ENCODE measurements around the gene JAGN1. TPM values are rescaled to one million over a fixed set of nuclear protein-coding genes. Genes with fewer than 3 reads are reported as not detected.
"Not testable (repeated sequence)": the region's sequence is repeated elsewhere in the genome, so short reads cannot be mapped to it uniquely, and the experiment has no call there.

JAGN1 gene
- total RNA-seq, 1 experiment from 2014 or later = 19.7 TPM

DNA sequence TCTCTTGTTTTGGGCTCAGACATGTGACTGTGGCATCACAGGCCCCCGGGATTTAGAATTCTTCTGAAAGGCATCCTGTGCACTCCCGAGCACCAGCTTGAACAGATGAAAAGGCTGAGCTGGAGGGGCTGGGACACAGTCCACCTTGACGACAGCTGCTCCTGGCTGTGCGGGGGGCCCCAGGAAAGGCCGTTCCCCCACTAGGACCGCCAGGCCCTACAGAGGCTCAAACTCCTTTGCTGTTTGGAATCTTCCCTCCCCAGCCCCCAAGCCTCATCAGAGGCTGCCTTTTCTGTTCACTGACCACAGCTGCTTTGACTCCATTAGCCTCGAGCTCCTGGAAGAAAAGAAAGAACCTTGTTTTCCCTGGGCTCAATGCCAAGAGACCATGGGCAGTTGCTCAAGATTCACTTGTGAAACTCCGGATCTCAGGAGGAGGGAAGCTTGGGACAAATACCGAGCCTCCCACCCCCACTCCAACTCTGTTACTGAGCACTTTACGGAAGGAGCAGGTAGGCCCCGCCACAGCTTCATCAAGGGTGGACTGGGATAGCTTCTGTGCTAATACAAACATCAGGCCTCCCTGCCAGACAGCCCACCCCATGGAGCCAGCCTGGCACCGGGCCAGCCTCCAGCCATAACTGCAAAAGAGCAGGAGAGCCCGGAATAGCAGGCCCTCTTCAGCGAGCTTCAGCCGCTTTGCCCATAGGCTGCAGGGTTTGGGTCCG lies 26.0 kb upstream of the JAGN1 start:
- DNase-seq (ENCODE audit: low read depth) = peak; percentile 8
- in situ Hi-C loops (cut with HindIII; ENCODE audit: low pct_unique_long_range_greater_than_20kb, low sequenced_read_pairs) = no loop called here

- DNase-seq (ENCODE audit: low read depth); in situ Hi-C loops (cut with HindIII; ENCODE audit: low pct_unique_long_range_greater_than_20kb, low sequenced_read_pairs): not testable (repeated sequence)
Observed at GRCh38 chr3:9865125-9865637, 25.2 kb upstream of the JAGN1 start.

- in situ Hi-C loops (cut with HindIII; ENCODE audit: low pct_unique_long_range_greater_than_20kb, low sequenced_read_pairs) = no loop called here
- no peak for DNase-seq (ENCODE audit: low read depth)
Observed at GRCh38 chr3:9866639-9867038, 23.8 kb upstream of the JAGN1 start.

DNA sequence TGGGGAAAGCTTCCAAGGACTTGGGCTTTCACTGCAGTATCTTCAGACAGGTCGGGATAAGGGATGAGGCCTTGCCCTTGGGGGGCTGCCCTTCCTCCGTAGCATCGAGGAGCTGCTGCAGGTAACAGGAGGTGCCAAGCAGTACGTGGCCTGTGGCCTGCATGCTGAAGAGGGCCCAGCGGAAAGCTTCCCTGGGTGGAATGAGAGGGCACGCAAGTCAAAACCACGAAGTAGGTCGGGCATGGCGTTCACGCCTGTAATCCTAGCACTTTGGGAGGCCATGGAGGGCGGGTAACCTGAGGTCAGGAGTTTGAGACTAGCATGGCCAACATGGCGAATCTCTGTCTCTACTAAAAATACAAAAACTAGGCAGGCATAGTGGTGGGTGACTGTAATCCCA lies 23.3 kb upstream of the JAGN1 start:
- DNase-seq (ENCODE audit: low read depth) = no peak
- in situ Hi-C loops (cut with HindIII; ENCODE audit: low pct_unique_long_range_greater_than_20kb, low sequenced_read_pairs) = no loop called here

DNA sequence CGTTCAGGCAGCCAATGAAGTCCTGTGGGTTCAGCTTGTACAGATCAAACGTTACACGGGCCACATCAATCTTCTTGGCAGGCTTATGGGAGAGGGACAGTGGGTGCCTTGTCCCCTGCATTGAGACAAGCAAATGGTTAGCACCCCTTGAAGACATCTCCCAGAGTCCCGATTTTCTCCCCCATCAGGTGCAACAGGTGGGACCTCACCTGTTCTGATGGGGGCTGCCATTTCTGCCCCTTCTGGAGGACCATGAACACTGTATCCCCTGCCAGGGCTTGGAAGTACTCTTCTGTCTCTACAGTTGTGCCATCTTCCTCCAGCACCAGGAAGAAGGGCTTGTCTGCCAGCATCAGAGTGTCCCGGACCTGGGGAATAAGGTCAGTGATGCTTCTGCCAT lies 20.5 kb upstream of the JAGN1 start:
- DNase-seq (ENCODE audit: low read depth) = no peak
- in situ Hi-C loops (cut with HindIII; ENCODE audit: low pct_unique_long_range_greater_than_20kb, low sequenced_read_pairs) = no loop called here

GRCh38 chr3:9870978-9871377 lies 19.4 kb upstream of the JAGN1 start:
- peak; percentile 34 for DNase-seq (ENCODE audit: low read depth)
- in situ Hi-C loops (cut with HindIII; ENCODE audit: low pct_unique_long_range_greater_than_20kb, low sequenced_read_pairs) = no loop called here

GRCh38 chr3:9872067-9872466 lies 18.3 kb upstream of the JAGN1 start:
- in situ Hi-C loops (cut with HindIII; ENCODE audit: low pct_unique_long_range_greater_than_20kb, low sequenced_read_pairs); DNase-seq (ENCODE audit: low read depth): not testable (repeated sequence)

GRCh38 chr3:9875448-9875847 lies 15.0 kb upstream of the JAGN1 start:
- no peak for DNase-seq (ENCODE audit: low read depth)
- in situ Hi-C loops (cut with HindIII; ENCODE audit: low pct_unique_long_range_greater_than_20kb, low sequenced_read_pairs) = no loop called here

DNA sequence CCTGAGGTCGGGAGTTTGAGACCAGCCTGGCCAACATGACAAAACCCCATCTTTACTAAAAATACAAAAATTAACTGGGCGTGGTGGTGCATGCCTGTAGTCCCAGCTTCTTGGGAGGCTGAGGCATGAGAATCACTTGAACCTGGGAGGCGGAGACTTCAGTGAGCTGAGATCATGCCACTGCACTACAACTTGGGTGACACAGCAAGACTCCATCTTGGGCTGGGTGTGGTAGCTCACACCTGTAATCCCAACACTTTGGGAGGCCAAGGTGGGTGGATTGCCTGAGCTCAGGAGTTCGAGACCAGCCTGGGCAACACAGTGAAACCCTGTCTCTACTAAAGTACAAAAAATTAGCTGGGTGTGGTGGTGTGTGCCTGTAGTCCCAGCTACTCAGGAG lies 14.2 kb upstream of the JAGN1 start:
- in situ Hi-C loops (cut with HindIII; ENCODE audit: low pct_unique_long_range_greater_than_20kb, low sequenced_read_pairs); DNase-seq (ENCODE audit: low read depth): not testable (repeated sequence)

GRCh38 chr3:9876991-9877390 lies 13.4 kb upstream of the JAGN1 start:
- no peak for DNase-seq (ENCODE audit: low read depth)
- in situ Hi-C loops (cut with HindIII; ENCODE audit: low pct_unique_long_range_greater_than_20kb, low sequenced_read_pairs) = no loop called here

DNA sequence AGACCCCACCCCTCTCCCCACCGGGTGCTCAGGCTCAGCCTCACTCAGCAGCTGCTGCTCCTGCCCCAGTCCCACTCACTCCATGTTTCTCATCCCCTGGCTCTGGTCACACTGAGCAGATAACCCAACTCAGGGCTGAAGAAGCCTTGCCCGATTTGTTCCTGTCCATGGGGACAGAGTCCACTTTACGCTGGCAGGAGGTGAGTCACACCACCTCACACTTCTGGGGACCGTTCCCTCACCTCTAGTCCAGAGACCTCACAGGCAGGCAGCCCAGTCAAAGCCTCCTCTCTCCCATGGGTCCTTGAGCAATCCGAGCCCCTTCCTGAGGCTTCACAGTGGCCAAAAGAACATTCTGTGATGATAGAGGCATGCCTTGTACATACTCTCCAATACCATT lies 11.7 kb upstream of the JAGN1 start:
- in situ Hi-C loops (cut with HindIII; ENCODE audit: low pct_unique_long_range_greater_than_20kb, low sequenced_read_pairs) = no loop called here
- DNase-seq (ENCODE audit: low read depth) = no peak

- no peak for DNase-seq (ENCODE audit: low read depth)
- in situ Hi-C loops (cut with HindIII; ENCODE audit: low pct_unique_long_range_greater_than_20kb, low sequenced_read_pairs) = no loop called here
Observed at GRCh38 chr3:9879830-9880549, 10.4 kb upstream of the JAGN1 start, which contains the start of gene CIDEC. CIDEC (minus strand) TSS chr3:9880253; CDS start chr3:9878486, 1,767 bp downstream.

DNA sequence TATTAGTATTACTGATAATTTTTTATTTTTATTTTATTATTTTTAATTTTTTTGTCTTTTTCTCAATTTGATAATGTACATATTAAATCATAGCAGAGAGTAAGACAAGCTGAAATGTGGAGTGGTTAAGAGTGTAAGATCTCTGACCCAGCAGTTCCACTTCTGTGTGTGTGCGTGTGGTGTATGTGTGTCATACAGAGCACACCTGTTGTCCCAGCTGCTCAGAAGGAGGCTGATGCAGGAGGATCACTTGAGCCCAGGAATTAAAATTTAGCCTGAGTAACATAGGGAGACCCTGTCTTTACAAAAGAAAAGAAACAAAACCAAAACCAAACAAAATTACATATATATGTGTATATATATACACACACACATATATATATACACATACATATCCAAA lies 9.0 kb upstream of the JAGN1 start:
- in situ Hi-C loops (cut with HindIII; ENCODE audit: low pct_unique_long_range_greater_than_20kb, low sequenced_read_pairs) = no loop called here
- DNase-seq (ENCODE audit: low read depth) = no peak

GRCh38 chr3:9883706-9884554 lies 6.5 kb upstream of the JAGN1 start:
- no peak for DNase-seq (ENCODE audit: low read depth)
- in situ Hi-C loops (cut with HindIII; ENCODE audit: low pct_unique_long_range_greater_than_20kb, low sequenced_read_pairs) = no loop called here

DNA sequence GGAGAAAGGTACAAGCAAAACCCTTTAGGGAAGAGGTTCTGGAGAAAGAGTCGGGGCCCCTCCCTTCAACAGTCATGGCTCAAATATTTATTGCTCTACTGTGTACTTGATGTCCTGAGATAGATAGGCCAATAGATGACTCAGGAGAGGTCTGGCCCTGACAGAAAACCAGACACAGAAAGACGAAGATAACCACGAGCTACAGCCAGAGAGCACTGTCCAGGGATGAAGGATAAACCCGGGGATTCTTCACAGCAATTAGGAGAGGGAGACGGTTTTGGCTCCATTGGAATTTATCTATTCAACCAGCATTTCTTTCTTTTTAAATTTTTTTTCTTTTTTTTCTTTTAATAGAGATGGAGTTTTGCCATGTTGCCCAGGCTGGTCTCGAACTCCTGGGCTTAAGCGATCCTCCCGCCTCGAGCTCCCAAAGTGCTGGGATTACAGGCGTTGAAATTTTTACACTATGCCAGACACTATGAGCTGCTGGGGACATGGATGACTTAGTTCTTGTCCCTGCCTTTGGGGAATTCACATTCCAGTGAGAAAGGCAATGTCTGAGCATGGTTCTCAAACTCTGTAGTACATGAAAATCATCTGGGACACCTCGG lies 5.8 kb upstream of the JAGN1 start:
- peak; percentile 48 for DNase-seq (ENCODE audit: low read depth)
- in situ Hi-C loops (cut with HindIII; ENCODE audit: low pct_unique_long_range_greater_than_20kb, low sequenced_read_pairs) = no loop called here

DNA sequence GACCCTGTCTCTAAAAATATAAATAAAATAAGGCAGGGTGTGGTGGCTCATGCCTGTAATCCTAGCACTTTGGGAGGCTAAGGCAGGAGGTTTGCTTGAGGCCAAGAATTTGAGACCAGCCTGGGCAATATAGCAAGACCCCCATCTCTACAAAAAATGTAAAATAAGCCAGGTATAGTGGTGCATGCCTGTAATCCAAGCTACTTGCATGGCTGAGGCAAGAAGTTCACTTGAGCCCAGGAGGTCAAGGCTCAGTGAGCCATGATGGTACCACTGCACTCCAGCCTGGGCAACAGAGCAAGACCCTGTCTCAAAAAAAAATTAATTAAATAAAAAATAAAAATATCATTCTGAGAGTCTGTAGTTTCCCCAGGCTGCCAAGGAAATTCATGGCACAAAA lies 4.1 kb upstream of the JAGN1 start:
- in situ Hi-C loops (cut with HindIII; ENCODE audit: low pct_unique_long_range_greater_than_20kb, low sequenced_read_pairs) = no loop called here
- no peak for DNase-seq (ENCODE audit: low read depth)

DNA sequence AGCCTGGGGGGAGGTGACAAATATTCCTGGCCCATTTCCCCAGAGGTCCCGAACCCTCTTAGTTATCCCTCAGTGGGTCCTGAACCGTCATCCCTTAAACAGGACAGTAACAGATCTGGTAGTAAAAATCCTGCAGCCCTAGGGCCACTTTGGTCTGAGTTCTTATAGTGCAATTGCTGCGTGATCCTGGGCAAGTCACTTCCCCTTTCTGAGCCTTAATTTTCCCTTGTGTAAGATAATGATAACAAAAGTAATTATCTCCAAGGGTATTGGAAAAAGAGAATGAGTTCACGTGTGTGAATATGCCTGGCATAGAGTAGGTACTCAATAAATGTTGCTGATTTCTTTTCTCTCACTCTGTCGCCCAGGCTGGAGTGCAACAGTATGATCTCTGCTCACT lies 2.9 kb upstream of the JAGN1 start:
- in situ Hi-C loops (cut with HindIII; ENCODE audit: low pct_unique_long_range_greater_than_20kb, low sequenced_read_pairs) = no loop called here
- no peak for DNase-seq (ENCODE audit: low read depth)

GRCh38 chr3:9888540-9888939 lies 1.9 kb upstream of the JAGN1 start:
- in situ Hi-C loops (cut with HindIII; ENCODE audit: low pct_unique_long_range_greater_than_20kb, low sequenced_read_pairs) = no loop called here
- DNase-seq (ENCODE audit: low read depth) = no peak
